PFSK-1 (cell line): Measurements from ENCODE around the gene FRG2C.
A peak's percentile ranks its signal among the peaks of the same experiment; 100 is the strongest.
"Not testable (repeated sequence)": the region's sequence is repeated elsewhere in the genome, so short reads cannot be mapped to it uniquely, and the experiment has no call there.

Experiments
- FOXP2 ChIP-seq: optimal IDR thresholded peaks from 2 replicates; pipeline ENCODE3; 2011; ENCODE audit warnings: borderline replicate concordance, control low read depth, inconsistent platforms; ENCODE audit not compliant: insufficient read depth; ENCODE audit errors: extremely low read length, extremely low read depth
- POLR2AphosphoS5 ChIP-seq: IDR thresholded peaks from 2 replicates; pipeline ENCODE4 v1.6.1; 2012; ENCODE audit warnings: low read depth, mild to moderate bottlenecking, control low read depth, low read length, moderate library complexity
- REST ChIP-seq, 2 experiments: IDR thresholded peaks; 2 replicates each; pipeline versions ENCODE4 v1.6.1 to v1.8.0; 2011 to 2012; ENCODE audit warnings: low read depth in 2 of 2, low read length in 2 of 2, control low read depth in 1 of 2, inconsistent platforms in 1 of 2, mild to moderate bottlenecking in 1 of 2, moderate library complexity in 1 of 2; ENCODE audit not compliant: insufficient read depth in 1 of 2
- SIN3A ChIP-seq: IDR thresholded peaks from 2 replicates; pipeline ENCODE4 v1.6.1; 2012; ENCODE audit warnings: mild to moderate bottlenecking, low read length, moderate library complexity, borderline replicate concordance; ENCODE audit not compliant: insufficient read depth
- TAF1 ChIP-seq: IDR thresholded peaks from 2 replicates; pipeline ENCODE4 v1.6.1; 2012; ENCODE audit warnings: low read length, control low read depth, borderline replicate concordance; ENCODE audit not compliant: insufficient read depth

GRCh38 chr3:75658411-75659107, 5.6 kb upstream of the FRG2C start:
- TF ChIP-seq POLR2AphosphoS5, TAF1, SIN3A, FOXP2: not testable (repeated sequence)
- peak in 1 of 2 experiments; percentile 39; a peak in 1 of 4 replicates for TF ChIP-seq REST (IDR thresholded peaks at IDR 0.05; ENCODE audit: insufficient read depth in 1 of 2, low read depth in 2 of 2, low read length in 2 of 2)
